Femur (tissue), 1 donor: ENCODE data around the gene GALNT7.
A peak's percentile ranks its signal among the peaks of the same experiment; 100 is the strongest.
"Not testable (repeated sequence)": the region's sequence is repeated elsewhere in the genome, so short reads cannot be mapped to it uniquely, and the experiment has no call there.

ENCODE experiments used
- DNase-seq: peaks from one replicate; pipeline ENCODE4 v3.0.0-alpha.2; 2017

Gene GALNT7

DNA sequence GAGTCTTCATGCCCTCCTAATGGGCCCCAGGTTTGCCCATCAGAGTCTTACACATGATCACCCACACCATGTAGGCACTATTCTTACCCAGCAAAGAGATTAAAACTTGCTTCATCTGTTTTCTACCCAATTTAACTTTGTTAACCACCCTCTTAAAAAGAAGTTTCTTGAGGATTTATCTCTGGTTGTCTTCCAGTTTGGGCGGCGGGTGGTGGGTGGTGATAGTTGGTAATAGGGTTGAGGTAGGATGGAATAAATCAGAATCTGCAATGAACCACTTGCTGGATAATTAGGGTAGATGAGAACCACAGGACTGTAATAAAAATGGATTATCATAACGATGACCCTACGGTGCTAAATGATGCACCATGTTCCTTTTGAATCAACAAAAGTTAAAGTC, 30.9 kb downstream of the GALNT7 start:
- DNase-seq: no peak

DNA sequence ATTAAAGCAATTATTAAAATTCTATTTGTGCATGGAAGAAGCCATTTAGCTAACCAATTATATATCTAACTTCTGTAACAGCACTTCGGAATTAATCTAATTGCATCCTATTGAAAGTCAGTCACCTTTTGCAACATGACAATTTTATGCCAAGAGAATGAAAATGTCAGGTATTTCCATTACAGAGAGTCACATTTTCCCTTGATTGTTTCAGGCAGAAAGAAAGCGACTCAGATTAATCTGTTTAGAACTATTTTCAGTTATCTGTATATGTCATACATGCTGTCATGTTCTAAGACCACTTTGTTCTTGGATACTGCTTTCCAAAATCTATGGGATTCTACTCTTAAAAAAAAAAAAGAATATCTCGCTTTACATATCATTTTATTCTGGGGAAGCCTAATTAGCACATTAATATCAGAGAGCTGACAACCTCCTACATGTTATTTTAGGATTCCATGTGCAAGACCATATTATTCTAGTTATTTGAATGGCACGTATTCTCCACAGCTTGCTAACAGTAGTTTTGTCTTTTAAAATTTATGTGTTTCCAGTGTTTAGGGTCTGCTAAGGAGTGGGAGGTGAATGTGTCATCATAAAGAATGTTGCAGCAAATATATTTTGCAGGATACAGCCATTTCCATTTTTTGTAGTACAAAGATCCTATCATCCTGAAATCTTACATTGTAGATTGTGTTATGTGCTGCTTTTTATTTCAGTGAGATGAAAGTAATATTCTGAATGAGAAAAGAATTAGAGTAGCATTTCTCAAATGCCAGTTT, 31.7 kb downstream of the GALNT7 start:
- no peak for DNase-seq

DNA sequence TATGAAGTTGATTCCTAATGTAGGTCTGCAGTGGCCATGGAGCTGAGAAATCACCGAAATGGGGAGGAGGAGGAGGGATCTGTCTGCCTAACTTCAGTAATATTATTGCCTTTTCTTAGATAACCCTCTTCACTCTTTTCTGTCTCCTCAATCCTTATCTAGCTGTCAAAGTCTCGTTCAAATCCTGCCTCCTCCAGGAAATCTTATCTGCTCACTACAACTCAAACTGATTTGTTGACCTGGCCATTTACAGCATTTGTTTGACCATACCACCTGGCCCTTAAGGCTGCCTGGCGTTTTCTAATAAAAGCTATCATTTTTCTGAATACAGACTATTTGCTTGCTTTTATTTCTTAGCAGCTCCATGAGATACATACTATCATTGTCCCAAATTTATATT, 33.8 kb downstream of the GALNT7 start:
- no peak for DNase-seq

DNA sequence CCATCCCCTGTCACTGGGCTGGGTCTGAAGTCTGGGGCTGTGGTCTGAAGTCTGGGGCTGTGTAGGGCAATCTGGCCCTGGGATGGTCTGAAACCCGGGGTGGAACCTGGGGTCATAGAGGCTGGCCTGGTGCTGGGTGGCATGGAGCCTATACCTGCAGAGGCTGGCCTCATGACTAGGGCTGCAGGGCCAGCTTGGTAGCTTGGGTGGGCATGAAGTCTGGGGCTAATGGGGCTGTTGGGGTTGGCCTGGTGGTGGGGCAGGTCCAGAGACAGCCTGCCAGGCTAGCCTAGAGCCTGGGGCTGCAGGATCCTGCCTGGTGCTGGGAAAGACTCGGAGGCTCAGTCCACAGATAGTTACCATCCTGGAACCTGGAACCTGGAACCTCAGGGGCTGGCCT, 37.0 kb downstream of the GALNT7 start:
- DNase-seq: no peak

DNA sequence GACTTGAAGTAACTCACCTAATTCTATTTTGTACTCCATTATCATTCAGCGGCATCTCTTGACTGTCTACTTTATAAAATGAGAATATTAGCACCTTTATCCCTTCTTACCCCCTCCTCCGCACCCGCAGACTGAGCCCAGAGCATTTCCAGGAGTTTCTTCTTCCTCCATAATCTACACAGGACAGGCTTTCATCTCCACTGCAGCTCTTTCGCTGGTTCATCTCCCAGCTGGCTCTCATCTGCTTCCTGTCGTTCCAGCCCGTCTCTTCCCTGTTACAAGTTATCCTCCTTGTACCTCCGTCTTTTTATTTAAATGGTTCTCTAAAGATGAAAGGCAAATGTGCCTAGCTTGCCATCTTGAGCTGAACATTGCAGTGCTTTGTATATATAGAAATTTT, 39.8 kb downstream of the GALNT7 start:
- no peak for DNase-seq

DNA sequence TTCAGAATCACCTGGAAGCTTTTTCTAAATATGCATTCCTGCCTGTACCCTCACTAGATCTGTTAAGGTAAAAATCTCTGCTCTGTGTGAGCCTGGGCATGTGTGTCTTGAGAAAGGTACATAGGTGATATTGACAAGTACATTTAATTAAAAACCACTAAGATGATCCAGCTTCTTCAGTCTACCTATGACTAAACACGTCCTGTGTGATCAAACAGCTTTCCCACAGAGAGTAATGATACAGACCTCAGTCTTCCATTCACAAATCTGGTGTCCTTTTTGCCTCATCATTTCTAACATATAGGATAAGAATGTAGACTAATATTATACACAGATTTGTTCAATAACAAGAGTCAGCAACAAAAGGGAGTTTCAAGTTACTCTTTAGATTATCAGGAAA, 42.6 kb downstream of the GALNT7 start:
- no peak for DNase-seq

DNA sequence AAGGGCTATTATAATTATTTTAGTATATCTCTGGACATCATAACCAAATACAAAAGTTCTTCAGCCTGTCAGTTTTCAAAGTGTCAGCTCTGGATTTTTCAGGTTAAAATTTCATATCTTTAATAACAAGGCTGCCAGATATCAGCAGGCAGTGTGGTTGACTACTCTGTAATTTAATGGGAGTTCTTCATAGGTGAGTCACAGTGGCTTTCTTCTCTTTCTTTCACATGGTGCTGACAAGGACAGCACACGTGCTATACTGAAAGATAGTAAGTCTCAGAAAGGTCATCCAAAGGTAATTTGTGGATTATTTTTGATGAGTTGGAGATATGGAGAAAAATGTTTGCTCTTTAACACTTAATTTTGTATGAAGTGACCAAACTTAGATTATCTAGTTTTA, 43.2 kb downstream of the GALNT7 start:
- DNase-seq: no peak

DNA sequence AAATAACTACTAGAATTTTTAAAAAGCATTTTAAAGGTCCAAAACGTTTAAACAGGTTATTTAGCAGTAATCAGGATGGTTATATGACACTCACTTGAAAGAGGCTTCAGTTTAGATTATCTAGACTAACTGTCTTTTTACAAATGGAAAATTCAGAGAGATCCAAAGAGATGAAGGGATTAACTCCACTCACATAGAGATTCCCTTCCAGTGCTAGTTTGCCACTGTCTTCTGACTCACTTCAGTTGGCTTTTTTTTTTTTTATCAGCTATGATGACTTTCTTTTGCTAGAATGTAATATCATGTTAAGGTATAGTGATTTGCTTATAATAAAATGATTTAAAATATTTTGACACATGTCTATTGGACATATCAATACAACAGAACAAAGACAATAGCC, 43.8 kb downstream of the GALNT7 start:
- DNase-seq: no peak

DNA sequence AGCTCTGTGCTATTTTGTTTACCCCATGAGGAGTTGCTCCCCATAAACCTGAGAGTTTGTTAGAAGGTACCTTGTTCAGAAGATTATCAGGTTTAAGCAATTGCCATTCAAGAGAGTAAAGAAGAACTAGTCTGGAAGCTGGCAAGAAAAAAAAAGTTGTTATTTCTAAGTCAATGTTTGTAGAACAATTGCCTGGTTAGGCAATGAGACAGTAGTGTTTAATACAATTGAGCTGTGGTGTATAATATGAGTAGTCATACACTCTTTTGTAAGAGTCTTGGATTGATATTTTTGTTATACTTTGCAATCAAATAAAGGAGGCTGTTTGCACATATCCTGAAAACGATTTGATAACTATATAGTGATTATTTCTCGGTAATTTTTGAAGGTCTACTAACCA, 44.7 kb downstream of the GALNT7 start:
- DNase-seq: no peak

DNA sequence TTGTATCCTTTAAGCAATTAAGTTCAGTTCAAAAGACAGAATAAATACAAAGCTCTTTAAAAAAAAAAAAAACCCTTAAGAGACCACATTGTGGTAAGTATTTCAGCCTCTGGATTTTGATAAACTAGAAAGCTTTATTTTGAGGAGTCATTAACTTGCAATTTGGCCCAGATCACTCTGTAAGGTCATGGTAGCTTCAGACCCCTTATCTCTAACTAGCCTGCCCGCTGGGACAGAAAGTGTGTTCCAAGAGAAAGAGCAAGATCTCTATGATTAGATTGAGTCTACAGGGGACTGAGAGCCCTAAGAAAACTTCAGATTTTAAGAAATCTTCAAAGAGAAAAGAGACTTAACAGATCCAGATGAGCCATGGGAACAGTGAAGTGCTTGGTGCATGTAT, 45.6 kb downstream of the GALNT7 start:
- DNase-seq: no peak

DNA sequence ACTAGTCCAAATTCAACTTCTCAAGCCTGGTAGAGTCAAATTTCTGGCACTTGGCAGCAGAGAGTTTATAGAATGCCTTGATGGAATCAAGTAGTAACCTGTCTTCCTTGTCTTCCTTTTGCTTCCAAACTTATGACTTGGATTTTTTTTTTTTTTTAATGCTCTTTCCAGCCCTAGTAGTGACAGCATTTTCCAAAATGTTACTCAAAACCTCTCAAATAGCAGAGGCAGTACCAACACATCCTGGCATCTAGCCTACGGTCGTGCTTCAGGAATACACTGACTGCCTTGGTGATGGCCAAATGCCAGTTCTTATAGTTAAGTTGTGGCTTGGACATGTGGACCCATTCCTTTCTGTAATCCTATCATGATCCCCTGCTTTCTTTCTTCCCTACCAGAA, 46.0 kb downstream of the GALNT7 start:
- peak; percentile 74 for DNase-seq

DNA sequence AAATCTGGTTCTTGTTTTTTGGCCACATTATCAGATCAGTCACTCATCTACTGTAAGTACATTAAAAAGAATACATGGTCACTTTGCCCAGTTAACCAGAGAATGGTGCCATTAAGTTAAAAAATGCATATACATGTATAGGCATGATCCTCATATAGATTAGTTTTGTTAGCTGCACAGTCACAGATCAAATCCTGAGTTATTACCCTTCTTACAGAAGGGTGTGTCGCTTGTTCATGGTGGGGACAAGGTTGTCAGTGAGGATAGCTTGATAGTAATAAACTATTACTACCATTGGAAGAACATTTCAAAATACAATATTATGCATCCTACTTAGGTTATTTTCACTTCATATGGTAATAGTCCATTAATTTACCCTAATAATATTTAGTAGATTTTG, 48.5 kb downstream of the GALNT7 start:
- no peak for DNase-seq

DNA sequence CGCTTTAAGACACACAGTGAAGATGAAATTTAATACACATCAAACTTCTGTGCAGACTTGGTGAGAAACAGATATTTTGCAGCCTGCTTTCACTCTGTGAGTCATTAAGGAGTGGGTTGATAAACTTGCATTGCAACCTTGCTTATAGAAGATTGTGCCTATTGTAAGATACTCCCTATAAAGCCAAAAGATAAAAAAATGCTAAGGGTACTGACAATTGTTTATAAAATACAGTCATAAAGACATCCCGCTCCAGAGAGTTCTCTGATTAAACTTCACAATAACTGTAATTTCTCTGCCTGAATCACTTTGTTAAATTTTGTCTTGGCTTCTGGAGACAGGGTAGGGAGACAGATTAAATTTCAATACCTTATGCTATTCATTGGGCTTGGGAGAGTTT, 49.1 kb downstream of the GALNT7 start:
- DNase-seq: no peak

DNA sequence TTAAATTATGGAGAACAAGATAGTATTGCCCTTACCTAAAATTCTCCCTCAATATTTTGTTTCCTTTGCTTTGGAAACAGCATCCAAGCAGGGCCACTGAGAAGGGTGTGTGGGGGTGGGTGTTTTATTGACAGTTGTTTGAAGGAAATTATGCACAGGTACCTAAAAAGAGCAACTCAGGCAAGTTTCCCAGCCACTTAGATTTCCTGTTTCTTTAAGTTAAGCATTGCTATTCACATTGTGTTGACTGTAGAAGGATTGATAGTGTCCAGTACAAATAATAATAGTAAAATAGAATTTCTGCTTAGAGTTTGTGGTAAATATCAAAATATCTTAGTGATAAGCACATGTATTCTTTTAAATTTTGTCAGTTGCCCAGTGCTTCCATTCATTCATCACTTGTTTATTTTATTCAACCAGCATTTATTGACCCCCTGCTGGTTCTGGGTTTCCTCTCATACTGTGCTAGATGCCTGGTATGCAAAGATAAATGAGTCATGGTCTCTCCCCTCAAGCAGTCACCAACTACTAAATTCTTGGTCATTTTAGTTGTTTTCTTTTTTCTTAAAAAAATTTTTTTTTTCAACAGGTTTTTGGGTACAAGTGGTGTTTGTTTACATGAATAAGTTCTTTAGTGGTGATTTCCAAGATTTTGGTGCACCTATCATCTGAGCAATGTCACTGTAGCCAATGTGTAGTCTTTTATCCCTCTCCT, 50.0 kb downstream of the GALNT7 start:
- DNase-seq: no peak

DNA sequence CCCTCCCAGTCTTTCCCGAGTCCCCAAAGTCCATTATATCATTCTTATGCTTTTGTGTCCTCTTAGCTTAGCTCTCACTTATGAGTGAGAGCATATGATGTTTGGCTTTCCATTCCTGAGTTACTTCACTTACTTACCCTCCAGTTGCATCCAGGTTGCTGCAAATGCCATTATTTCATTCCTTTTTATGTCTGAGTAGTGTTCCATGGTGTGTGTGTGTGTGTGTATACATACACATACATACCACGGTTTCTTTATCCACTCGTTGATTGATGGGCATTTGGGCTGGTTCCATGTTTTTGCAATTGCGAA, 50.5 kb downstream of the GALNT7 start:
- not testable (repeated sequence) for DNase-seq

DNA sequence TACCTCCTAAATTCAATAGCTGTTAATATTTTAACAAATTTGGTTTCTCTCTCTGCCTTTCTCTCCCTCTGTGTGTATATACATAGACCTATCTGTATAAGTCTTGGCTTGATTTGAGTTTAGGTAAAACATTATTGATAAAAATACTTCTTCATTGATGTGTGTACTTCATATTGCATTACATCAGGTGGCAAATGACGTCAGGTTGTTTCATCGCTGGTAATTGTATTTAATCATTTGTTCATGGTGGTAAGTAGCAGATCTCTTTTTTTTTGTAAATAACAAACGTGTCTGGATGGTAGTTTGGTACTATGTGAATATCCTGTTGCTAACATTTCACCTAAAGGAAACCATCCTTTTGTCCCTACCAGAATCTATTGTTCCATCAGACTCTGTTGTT, 55.1 kb downstream of the GALNT7 start:
- no peak for DNase-seq

DNA sequence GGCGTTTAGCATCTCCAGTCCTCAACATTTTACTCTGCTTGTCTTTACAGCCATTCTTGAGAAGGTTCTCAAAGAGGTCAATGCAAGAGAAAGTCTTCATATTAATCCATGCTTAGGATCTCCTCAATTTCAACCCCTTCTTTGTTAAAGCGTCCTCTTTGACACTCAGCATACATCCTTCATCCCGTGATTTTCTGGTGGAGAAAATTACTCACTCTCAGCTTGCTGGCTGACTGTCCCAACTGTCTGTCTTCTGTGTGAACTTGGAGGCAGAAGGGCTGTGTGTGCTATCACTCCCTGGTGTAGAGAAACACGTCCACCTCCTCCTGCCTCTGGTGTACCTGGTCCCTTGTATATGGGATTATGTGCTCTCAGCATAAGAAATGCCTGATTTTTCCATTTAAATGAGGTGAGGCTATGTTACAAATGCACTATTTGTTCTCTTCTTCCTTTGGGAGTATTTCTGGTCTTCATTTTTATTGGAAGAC, 57.8 kb downstream of the GALNT7 start:
- no peak for DNase-seq

DNA sequence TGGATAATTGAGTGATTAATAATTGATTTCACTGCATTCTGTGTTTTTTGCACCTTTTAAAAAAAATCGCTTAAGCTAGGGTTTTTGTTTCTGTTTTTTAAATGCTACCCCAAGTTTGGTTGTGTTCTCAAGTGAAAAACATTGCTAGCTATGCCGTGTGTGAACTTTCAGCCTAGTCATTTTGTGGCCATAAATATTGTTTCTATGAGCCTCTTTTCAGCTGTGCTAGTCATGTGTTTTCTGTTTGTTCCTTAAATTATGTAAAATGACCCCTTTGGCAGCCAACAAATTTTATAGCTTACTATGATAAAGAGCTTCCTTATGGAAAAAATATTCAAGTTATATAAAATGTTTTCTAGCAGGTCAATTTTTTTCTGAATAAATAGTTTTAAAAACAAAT, 59.1 kb downstream of the GALNT7 start:
- no peak for DNase-seq

DNA sequence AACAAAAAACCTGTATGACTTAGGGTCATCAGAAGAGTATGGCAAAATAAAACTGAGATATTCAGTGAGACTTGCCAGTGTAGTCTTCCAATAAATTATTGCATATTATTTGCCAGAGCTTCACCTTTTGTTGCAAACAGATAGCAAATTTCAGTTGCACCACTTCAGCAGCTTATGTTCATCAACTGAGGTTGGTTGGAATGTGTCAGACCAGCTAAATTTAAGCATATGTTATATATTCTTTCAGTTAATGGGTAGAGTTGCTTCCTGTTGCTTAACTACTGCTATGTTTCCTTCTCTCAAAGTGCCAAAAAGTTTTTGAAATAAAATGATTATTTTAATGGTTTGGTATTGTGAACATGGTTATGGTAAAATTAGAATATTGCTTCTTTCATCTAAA, 61.5 kb downstream of the GALNT7 start:
- no peak for DNase-seq

DNA sequence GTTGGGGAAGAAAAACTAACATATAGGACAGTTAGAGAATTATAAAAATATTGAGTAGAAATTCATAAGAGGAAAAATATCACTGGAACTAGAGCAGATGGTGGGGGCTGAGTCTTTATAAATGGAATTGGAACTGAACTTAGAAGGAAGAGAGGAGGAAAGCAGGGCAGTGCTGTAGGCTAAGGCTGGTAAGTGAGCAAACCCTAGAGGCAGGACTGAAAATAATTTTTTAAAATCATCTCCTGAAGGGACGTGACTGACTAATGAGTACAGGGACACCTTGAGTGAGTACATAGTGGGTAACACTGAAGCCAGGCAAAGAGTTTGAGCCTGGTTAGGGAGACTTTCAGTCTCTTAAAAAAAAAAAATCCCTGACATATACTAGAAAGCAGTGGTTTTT, 63.3 kb downstream of the GALNT7 start:
- no peak for DNase-seq

DNA sequence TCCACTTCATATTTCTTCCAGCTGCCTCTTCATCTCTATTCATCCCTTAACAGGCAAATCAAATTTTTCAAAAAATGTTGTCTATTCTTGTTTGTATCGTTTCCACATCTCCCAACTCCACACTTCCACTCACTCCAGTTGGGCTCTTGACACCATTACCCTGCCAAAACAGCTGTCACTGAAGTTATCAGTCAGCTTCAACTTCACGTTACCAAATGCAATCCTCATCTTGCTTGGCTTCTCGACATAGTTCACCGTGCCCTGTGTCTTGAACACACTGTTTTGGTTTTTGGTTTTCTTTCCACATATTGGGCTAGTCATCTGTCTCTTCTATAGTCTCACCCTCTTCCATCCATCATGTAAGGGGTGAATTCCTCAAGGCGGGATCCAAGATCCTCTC, 65.2 kb downstream of the GALNT7 start:
- DNase-seq: no peak

DNA sequence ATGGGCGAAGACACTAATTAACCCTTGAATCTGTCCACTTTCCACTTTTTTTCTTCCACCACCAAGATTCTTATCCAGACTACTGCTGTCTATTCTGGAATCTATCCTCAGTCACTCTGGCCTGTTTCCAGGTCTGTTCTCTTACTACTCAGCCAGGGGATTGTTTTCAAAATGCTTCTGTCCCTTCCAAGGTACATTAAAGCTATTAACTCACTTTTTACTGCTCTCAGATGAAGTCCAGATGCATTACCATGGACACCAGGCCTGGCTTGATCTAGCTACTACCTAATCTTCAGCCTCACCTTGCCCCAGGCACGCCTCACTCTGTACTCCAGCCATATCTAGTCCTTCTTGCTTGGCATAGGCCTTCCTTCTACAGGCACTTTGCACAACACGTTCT, 66.4 kb downstream of the GALNT7 start:
- no peak for DNase-seq

DNA sequence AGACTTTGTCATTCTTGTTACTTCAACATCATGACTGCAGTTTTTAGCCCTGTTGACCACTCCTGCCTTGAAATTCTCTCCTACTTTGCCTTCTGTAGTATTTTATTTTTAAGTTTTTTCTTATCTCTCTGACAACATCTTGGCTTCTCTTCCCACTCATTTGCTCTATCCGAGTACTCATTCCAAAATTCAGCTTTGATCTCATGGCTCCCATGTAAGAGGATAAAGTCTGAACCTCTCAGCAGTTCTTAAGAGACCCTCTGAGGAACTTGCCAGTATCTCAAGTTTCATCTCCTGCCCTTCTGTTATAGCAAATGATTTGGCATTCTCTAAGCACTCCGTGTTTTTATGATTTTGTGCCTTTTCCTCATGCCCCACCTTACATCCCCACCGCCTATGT, 67.7 kb downstream of the GALNT7 start:
- no peak for DNase-seq

DNA sequence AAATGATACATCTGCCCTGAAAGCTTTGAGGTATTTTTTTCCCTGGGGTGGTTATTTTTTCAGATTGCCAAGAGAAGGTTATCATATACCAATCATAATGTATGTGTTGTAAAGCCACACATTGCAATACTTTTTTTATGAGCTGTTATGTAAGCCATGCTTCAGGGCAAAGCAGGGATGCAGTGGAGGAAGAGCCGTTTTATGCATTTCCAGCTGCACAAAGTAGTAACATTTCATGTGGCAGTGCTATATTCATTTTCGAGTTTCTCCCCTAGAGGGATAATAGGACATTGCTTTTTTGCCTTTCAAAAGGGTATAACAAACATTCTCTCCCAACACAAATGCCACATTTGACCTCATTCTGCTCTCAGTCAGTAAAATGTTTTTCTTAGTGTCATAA, 68.5 kb downstream of the GALNT7 start:
- DNase-seq: no peak

DNA sequence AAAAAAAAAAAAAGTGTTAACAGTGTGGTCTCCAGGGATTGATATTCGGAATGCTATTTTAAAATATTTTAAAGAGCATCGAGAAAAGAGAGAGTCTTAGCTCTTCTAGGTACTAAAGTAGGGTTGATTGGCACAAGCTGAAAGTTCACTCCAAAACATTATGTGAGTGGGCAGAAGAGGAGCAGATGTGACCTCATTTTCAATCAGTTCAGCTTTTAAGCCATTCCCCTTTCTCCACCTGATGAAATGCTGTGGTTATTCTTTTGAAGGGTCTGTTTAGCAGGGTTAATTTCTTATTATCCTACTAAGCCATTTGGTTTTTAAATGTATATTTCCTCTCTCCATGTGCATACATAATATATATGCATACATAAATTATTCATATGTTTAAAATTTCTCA, 69.2 kb downstream of the GALNT7 start:
- DNase-seq: no peak
